Measurements from ENCODE around the gene SH3BGRL2. TPM values are rescaled to one million over a fixed set of nuclear protein-coding genes. Genes with fewer than 3 reads are reported as not detected.

SH3BGRL2 gene
- total and polyA plus RNA-seq, 2 of the 8 experiments (the other 6 are each of a cell fraction or from before 2014, with no cell fraction given), result 6.0 to 20.3 TPM

DNA sequence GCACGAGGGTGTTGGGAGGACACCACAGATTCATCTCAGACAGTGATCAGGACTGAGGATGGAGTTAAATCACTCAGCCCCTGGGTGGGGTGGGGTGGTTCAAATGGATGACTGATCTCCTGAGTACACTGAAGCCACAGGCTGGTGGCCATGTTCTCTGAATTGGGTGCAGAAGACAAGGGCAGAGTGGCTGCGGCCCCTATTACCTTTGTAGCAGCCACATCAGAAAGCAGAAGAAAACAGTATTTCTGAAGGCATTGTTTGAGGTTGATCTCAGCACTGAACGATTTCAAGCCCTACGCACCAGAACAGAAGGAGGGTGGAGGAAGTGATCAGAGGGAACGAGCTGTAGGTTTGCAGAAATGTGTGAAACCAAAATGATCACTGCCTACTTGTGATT lies 71.6 kb downstream of the SH3BGRL2 start (continued):
- TF ChIP-seq, protein P1, sequence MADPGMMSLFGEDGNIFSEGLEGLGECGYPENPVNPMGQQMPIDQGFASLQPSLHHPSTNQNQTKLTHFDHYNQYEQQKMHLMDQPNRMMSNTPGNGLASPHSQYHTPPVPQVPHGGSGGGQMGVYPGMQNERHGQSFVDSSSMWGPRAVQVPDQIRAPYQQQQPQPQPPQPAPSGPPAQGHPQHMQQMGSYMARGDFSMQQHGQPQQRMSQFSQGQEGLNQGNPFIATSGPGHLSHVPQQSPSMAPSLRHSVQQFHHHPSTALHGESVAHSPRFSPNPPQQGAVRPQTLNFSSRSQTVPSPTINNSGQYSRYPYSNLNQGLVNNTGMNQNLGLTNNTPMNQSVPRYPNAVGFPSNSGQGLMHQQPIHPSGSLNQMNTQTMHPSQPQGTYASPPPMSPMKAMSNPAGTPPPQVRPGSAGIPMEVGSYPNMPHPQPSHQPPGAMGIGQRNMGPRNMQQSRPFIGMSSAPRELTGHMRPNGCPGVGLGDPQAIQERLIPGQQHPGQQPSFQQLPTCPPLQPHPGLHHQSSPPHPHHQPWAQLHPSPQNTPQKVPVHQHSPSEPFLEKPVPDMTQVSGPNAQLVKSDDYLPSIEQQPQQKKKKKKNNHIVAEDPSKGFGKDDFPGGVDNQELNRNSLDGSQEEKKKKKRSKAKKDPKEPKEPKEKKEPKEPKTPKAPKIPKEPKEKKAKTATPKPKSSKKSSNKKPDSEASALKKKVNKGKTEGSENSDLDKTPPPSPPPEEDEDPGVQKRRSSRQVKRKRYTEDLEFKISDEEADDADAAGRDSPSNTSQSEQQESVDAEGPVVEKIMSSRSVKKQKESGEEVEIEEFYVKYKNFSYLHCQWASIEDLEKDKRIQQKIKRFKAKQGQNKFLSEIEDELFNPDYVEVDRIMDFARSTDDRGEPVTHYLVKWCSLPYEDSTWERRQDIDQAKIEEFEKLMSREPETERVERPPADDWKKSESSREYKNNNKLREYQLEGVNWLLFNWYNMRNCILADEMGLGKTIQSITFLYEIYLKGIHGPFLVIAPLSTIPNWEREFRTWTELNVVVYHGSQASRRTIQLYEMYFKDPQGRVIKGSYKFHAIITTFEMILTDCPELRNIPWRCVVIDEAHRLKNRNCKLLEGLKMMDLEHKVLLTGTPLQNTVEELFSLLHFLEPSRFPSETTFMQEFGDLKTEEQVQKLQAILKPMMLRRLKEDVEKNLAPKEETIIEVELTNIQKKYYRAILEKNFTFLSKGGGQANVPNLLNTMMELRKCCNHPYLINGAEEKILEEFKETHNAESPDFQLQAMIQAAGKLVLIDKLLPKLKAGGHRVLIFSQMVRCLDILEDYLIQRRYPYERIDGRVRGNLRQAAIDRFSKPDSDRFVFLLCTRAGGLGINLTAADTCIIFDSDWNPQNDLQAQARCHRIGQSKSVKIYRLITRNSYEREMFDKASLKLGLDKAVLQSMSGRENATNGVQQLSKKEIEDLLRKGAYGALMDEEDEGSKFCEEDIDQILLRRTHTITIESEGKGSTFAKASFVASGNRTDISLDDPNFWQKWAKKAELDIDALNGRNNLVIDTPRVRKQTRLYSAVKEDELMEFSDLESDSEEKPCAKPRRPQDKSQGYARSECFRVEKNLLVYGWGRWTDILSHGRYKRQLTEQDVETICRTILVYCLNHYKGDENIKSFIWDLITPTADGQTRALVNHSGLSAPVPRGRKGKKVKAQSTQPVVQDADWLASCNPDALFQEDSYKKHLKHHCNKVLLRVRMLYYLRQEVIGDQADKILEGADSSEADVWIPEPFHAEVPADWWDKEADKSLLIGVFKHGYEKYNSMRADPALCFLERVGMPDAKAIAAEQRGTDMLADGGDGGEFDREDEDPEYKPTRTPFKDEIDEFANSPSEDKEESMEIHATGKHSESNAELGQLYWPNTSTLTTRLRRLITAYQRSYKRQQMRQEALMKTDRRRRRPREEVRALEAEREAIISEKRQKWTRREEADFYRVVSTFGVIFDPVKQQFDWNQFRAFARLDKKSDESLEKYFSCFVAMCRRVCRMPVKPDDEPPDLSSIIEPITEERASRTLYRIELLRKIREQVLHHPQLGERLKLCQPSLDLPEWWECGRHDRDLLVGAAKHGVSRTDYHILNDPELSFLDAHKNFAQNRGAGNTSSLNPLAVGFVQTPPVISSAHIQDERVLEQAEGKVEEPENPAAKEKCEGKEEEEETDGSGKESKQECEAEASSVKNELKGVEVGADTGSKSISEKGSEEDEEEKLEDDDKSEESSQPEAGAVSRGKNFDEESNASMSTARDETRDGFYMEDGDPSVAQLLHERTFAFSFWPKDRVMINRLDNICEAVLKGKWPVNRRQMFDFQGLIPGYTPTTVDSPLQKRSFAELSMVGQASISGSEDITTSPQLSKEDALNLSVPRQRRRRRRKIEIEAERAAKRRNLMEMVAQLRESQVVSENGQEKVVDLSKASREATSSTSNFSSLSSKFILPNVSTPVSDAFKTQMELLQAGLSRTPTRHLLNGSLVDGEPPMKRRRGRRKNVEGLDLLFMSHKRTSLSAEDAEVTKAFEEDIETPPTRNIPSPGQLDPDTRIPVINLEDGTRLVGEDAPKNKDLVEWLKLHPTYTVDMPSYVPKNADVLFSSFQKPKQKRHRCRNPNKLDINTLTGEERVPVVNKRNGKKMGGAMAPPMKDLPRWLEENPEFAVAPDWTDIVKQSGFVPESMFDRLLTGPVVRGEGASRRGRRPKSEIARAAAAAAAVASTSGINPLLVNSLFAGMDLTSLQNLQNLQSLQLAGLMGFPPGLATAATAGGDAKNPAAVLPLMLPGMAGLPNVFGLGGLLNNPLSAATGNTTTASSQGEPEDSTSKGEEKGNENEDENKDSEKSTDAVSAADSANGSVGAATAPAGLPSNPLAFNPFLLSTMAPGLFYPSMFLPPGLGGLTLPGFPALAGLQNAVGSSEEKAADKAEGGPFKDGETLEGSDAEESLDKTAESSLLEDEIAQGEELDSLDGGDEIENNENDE (IDR thresholded peaks at IDR 0.05; ENCODE audit: insufficient replicate concordance, low read length), result no peak
- TF ChIP-seq RFX5 (IDR thresholded peaks at IDR 0.05; ENCODE audit: borderline replicate concordance, low read depth, low read length), result no peak
- TF ChIP-seq JUN (IDR thresholded peaks at IDR 0.05; ENCODE audit: low read depth, low read length), result no peak
- TF ChIP-seq EGR1 (IDR thresholded peaks at IDR 0.05; ENCODE audit: borderline replicate concordance, low read depth, low read length), result no peak
- no peak for TF ChIP-seq BRCA1 (IDR thresholded peaks at IDR 0.05; ENCODE audit: low read depth, low read length)

Data from H1 (cell line).